Measurements from ENCODE around the gene GOLGA7B.
A peak's percentile ranks its signal among the peaks of the same experiment; 100 is the strongest.

The GOLGA7B gene

DNA sequence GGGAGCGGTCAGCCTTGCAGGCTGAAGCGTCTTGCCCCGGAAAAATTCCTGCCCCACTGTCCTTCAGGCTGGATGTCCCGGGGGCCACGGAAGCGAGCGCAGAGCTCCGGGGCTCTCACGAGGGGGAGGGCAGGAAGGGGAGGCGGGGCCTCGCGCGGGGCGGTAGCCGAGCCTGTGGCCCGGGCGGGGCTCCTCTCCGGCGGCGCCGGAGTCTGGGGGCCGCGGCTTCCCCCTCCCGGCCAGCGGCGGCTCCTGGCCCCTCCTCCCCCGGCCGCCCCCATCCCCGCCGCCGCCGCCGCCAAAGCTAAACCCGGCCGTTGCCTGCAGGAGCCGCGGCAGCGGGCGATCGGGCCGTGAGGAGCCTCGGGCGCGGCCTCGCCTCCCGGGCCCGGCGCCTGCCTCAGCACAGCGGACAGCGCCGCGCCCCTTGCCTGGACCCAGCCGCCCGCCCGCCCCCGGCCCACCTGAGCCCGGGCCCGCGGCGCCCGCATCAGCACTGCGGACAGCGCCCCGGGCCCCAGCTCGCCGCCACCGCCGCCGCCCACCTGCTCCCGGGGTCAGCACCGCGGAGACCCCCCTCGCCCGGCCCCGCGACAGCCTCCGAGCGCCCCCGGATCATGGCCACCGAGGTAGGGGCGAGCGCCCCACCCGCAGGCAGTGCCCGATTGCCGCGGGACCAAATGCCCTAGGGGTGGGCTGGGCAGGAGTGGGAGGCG lies at the start of gene GOLGA7B:
GOLGA7B (plus strand) TSS at position 157 of the 716 bp plus-strand sequence; CDS start at position 618, 461 bp downstream.
- peak; percentile 30 to 44 for DNase-seq (ENCODE audit: low read depth in 1 of 2, low spot score in 1 of 2)

DNA sequence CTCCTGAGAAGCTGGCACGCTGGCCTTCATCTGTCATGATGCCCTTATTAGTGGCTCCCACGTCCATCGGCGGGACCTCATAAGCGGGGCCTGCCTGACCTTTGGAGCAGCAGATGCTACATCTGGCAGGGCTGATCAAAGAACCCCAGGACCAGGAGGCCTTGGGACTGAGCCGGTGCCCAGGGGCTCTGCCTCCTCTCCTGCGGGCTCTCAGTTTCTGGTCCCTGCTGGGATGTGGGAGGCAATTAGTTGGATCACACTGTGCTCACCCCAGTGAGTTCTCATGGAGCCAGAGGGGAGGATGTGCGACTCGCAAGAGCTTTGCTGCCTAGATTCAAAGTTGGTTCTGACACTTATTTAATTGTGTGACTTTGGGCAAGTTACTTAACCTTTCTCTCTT lies 49.2 kb upstream of the GOLGA7B start:
- no peak for DNase-seq (ENCODE audit: low read depth in 1 of 2, low spot score in 1 of 2)

DNA sequence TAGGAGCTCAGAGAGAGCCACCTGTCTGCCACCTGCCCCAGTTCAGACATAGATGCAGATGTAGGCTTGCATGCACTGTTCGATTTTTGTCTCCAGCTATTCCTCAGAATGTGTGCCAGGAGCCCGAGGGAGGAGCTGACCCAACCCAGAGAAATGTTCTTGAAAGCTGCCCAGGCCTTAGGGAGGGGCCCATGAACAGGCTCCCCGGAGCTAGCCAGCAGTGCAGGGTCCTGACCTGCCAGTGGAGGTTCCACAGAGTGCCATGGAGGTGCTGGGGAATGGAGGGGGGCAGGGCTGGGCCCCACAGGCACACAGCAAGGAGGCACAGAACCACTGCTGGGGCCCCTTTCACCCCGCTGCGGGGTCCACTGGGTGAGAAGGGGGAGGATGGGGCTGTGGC lies 48.2 kb upstream of the GOLGA7B start:
- no peak for DNase-seq (ENCODE audit: low read depth in 1 of 2, low spot score in 1 of 2)

DNA sequence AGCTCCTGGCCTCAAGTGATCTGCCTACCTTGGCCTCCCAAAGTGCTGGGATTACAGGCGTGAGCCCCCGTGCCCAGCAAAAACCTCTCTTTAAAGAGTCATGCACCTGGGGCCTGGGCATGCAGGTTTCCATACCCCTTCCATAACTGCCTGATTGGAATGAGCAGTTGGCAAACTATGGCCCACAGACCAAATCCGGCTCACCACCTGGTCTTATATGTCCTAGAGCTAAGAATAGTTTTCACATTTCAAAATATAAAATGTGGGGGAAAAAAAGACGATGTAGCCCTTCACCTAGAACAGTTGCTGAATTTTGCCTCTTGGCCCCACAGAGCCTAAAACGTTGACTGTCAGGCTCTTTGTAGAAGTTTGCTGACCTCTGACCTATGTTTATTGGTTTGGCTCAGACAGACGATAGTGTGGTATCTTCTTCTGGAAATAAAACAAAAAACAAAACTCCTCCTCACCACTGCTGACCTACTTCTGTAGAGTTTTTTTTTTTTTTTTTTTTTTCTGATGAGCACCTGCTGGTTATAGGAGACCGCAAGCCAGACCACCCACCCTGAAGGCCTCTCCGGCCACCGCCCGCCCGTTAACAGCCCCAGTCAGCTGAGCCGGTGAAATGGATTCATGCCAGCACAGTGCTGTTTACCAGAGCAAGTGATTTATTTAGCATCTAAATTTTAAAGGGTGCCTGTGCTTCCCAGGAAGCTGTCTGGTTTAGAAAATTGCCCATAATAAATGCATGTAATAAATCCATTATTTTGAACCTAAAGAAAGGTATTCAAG lies 44.4 kb upstream of the GOLGA7B start:
- no peak for DNase-seq (ENCODE audit: low read depth in 1 of 2, low spot score in 1 of 2)

DNA sequence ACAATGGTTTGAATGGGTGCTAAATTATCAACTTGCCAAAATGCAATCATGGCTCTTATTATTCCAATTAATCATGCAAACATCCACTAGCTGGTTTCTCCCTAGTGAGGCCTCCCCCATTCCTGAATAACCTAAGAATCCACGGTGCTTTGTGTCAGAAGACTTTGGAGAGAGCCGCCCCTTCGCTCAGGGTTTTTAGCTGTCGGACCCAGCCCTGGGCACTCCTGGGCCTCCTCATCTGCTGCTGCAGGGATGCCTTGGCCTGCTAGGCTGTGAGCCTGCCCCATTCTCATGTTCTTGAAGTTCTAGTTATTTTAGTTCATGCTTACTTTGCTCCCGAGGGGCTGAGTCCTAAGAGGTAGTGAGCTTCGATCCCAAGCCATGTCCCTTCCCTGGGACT lies 43.7 kb upstream of the GOLGA7B start:
- no peak for DNase-seq (ENCODE audit: low read depth in 1 of 2, low spot score in 1 of 2)

DNA sequence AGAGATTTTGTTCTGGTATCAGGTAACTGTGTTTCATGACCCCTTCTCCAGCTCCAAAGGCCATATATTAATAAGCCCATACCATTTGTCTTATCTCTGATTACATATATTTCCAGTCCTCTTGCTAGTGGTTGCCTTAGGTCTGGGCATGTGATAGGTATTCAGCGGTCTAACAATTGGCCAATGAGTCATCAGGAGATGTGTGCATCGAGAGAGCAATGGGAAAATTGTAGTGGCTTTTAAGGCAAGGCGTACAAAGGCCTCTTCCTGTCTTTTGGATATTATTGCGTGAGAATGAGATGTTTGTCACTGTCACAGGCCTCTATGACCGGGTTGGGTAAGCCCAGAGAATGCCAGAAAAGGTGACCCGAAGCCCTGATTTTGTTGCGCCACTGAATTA lies 39.2 kb upstream of the GOLGA7B start:
- no peak for DNase-seq (ENCODE audit: low read depth in 1 of 2, low spot score in 1 of 2)

DNA sequence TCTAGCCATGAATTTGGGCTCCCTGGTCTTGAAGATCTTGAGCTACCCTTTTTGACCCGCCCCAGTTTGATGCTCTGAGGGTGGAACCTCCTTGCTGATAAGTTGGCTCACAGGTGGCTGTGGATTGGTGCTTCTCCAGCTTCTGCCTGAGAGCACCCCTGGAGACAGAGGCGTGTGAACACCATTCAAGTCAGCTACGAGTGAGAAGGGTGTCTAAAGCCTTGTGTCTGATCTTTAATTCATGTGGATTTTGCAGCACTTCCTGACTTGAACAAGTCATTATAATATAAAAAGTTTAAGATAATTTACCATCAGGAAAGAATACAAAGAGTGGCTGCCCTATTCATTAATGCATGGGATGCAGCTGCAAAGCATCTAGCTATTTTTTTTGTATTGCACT lies 37.7 kb upstream of the GOLGA7B start:
- DNase-seq (ENCODE audit: low read depth in 1 of 2, low spot score in 1 of 2) = no peak

DNA sequence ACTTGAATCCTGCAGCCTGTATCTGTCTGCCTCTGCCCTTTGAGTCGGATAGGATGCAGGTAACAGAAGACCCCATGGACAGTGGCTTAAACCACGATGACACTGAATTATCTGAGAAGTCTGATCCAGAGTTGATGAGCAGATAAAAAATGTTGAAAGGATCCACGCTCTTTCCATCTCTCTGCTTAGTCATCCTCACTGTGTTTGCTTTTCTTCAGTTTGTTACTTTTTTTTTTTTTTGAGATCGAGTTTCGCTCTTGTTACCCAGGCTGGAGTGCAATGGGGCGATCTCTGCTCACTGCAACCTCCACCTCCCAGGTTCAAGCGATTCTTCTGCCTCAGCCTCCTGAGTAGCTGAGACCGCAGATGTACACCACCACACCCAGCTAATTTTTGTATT lies 36.9 kb upstream of the GOLGA7B start:
- DNase-seq (ENCODE audit: low read depth in 1 of 2, low spot score in 1 of 2) = no peak

DNA sequence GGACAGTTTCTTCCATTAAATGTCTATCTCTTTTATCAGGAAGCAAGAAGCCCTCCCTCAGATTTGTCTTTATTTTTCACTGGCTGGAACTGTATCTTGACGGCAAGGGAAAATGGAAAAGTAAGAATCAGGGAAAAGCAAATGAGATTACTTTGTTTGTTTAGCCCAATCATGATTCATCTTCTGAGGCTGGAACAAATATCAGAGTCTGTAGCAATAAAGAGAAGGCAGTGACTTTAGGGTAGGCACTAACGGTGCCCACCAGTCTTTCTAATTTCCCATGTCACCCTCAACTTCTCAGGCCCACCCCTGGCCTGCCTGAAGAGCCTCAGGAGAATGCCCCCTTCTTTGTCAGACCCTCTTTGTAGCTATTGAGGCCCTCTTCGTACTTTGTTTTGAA lies 36.3 kb upstream of the GOLGA7B start:
- no peak for DNase-seq (ENCODE audit: low read depth in 1 of 2, low spot score in 1 of 2)

DNA sequence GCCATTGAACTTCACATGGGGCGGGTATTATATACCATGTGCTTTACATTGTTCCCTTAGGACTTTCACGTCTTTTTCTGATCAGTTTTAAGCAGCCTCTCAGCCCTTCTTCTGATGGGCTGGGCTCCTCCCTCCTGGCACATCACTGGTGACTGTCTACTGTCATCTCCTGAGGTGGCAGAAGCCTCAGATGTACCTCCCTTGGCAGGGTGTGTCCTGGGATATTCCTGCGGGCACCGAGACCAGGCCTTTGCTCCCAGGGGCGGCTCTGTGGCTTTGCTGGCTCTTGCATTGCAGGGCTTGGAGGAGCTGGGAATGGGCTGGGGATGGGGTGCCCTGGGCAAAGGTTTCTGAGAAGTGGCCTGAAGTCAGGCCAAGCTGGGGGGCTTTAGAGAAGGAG lies 34.6 kb upstream of the GOLGA7B start:
- no peak for DNase-seq (ENCODE audit: low read depth in 1 of 2, low spot score in 1 of 2)

DNA sequence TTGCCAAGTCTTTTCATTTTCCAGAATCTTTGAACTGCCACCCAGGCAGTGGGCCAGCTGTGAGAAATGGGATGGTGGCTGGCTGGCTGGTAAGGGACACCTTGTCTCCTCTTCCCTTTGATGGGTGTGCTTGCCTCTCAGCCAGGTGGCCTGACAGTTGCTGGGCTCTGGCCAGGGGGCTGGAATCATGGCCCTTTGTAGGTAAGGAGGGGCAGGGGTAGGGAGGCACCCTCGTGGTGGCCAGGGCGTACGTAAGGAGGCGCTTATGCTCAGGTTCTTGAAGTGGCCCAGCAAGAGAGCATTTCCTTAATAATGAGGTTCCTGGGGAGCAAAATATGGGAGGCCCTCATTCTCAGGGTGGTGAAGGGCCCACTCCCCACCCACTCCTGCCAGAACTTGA lies 33.0 kb upstream of the GOLGA7B start:
- no peak for DNase-seq (ENCODE audit: low read depth in 1 of 2, low spot score in 1 of 2)

DNA sequence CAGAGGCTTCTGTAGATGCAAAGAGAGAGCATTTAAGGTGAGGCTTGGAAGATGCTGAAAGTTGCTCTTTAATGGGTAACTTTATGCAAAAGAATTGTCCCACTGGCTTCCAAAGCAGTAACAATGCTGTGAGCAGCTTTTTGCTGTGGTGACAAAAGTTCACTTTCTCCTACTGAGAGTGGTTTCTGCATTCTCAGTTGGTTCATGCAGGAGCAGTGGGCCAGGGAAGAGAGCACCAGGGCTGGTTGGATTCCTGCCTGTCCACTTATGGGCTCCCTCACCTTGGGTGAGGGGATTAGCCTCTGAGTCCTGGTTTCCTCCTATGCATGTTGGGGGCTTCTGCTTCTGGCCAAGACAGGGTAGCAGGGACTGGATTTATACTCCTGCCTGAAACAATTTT lies 31.1 kb upstream of the GOLGA7B start:
- no peak for DNase-seq (ENCODE audit: low read depth in 1 of 2, low spot score in 1 of 2)

DNA sequence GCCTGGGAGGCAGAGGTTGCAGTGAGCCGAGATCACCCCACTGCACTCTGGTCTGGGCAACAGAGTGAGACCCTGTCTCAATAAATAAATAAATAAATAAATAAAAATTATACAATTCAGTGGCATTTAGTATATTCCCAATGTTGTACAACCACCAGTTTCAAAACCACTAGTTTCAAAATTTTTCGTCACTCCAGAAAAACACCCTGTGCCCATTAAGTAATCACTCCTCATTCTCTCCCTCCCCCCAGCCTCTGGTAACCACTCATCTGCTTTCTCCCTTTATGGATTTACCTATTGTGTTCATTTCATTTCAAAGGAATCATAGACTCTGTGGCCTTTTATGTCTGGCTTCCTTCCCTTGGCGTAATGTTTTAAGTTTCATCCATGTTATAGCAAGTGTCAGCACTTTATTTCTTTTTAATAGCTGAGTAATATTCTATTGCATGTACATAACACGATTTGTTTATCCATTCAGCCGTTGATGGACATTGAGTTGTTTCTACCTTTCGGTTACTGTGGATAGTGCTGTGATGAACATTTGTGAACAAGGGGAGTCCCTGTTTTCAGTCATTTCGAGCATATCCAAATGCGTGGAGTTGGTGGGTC lies 29.4 kb upstream of the GOLGA7B start:
- no peak for DNase-seq (ENCODE audit: low read depth in 1 of 2, low spot score in 1 of 2)

DNA sequence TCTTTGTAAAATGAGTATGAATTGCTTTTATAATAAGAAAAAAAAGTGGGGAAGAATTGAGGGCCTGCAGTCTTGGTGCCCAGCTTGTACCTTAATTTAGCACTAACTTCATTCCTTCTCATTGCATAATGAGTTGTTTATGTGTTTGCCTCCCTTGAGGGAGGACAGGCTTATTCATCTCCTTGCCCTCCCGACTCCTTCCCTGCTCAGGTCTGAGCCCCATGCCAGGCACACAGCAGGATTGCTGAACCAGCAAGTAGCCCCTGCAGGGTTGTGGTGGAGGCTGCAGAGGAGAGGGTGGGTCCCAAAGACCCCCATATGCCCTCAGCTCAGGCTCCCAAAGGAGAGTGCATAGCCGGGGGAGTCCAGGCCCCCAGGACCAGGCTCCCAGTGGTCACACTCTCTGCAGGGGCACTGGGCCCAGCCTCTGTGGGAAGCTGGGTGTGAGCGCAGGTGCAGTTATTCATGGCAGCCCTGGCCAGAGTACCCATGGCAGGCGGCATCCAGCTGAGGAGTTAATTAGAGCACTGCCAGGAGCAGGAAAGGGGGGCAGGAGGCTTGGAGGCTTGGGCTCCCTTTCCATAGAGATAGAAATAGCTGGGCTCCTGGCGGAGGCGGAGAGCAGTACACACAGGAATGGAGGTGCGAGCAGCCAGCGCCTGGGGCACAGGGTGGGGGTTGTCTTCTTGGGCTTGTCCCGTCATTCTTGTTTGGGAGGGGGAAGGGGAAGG lies 28.2 kb upstream of the GOLGA7B start:
- no peak for DNase-seq (ENCODE audit: low read depth in 1 of 2, low spot score in 1 of 2)

DNA sequence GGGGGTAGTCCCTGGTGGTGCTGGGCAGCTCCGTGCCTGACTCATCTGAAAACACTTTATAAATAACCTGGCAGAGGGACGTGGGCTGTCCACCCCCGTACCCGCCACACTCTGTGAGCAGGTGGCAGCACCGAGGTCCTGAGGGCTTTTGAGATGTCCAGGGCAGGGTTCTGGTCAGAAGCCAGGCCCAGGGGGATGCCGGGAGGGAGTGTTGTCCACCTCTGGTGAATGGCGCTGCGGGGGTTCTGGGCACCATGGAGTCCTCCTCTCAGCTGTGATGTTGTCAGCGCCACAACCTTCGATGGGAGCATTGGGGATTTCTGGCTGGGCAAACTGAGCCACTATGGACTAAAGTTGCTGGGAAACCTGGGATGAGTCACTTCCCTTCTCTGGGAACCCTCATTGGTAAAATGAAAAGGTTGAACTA lies 27.4 kb upstream of the GOLGA7B start:
- no peak for DNase-seq (ENCODE audit: low read depth in 1 of 2, low spot score in 1 of 2)

DNA sequence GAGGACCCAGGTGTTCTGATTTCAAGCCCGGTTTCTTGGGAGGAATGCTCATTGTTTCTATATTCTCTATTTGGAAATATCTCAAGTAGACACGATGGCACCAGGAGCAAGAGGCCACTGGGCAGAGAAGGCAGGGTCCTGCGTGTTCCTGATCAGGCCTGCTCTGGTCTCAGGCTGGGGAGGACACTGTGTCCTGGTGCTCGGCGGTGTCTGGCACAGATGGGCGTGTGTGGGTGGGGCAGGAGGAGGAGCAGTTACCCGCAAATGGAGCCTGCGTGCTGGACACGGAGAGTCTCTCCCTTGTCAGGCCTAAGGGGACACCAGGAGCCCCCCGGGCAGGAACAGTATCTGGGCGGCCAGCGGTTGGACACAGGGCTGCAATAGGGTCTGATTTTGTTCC lies 25.9 kb upstream of the GOLGA7B start:
- no peak for DNase-seq (ENCODE audit: low read depth in 1 of 2, low spot score in 1 of 2)

DNA sequence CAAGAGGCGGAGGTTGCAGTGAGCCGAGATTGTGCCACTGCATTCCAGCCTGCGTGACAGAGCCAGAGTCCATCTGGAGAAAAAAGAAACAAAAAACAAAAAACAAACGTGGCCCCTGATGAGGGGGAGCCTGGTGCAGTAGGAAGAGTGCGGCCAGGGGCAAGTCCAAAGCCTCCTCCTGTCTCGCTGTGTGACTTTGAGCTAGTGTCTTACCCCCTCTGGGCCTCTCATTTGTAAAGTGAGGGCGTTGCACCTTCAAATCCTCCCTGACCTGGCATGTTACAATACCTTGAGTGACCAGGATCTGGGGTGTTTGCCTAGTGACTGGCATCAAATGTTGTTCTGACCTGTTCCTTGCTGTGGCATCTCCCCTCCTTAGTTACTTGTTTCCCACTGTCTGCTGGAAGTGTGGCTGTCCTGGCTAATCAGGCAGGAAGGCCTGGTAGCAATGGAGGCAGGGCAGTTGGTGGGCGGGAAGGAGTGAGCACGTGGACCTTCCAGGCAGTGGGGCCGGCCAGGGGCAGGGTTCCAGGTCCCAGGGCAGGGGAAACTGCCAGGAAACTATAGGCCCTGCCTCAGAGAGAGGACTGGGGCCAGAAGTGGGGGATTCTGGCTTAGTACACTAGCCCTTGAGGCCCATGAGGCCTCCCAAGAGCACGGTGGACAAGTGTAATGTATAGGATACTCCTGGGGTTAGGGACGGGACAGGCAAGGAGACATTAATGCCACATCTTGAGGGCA lies 24.5 kb upstream of the GOLGA7B start:
- DNase-seq (ENCODE audit: low read depth in 1 of 2, low spot score in 1 of 2) = no peak

DNA sequence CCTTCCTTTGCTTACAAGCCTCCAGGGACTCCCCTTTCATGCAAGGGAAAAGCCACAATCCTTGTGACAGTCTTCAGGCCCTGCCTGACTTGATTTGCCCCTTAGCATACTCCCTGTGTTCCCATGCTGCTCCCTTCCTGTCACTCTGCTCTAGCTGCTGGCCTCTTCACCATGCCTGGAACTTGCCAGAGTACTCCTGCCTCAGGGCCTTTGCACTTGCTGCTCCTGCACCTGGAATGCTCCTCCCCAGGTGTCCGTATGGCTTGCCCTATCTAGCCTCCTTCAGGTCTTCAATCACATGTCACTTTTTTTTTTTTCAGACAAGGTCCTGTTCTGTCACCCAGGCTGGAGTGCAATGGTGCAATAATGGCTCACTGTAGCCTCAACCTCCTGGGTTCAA lies 22.8 kb upstream of the GOLGA7B start:
- DNase-seq (ENCODE audit: low read depth in 1 of 2, low spot score in 1 of 2) = no peak

DNA sequence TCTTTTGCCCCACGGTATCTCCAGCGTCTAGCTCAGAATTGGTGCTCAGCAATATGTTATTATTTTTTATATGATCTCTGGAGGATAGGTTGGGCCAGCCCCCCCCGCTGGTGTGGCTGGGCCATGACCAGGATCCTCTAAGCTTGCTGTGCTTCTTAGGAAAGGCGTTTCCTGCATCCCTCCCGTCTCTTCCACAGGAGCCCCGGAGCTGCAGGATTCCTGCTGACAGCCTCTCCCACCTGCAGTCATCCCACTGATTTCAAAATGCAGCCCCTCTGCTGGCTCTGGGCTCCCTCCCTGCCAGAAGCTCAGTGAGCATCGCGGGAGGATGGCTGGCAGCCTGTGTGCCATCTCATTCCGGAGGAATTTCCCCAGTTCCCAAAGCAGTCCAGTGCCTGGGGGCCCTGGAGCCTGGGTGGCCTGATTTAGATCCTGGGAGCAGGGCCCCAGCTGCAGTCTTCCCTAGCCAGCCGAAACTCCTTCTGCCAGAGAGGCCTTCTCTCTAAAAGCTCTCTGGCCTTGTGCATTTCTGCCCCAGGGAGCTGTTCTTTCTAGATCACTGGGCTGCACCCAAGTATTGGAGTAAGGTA lies 21.8 kb upstream of the GOLGA7B start:
- DNase-seq (ENCODE audit: low read depth in 1 of 2, low spot score in 1 of 2) = no peak

DNA sequence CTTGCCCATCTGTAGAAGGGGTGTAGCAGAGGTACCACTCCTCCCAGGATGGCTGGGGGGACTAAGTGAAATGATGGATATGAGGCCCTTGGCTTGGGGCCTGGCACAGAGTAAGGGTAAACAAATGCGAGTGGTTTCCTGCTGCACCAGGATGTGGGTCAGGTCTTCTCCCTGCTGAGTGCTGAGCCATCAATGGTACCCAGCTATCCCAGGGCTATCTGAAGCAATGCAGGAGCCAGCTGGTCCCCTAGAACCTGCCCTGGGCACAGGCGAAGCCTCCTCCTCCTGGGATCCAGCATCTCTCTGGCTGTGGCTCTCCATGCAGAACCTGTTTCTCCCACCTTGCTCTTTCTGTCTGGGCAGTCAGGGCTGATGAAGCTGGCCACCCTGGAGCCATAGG lies 20.9 kb upstream of the GOLGA7B start:
- no peak for DNase-seq (ENCODE audit: low read depth in 1 of 2, low spot score in 1 of 2)

DNA sequence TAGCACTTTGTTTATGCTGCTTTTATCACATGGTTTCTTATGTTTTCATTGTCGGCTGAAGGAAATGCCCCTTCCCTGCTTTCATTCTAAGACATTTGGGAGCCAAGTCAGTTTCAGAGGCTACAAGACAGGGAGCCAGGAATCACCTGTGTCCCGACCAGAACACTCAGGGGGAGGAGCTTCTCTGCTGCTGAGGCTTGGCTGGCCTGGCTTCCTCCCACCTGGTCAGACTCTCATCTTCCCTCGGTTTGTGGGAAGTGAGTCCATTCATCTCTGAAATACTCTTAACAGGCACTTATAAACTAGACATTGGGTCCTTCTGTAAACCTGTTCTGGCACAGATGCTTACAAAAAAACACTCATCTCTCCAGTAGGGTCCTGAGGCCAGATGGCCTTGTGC lies 19.6 kb upstream of the GOLGA7B start:
- no peak for DNase-seq (ENCODE audit: low read depth in 1 of 2, low spot score in 1 of 2)

Data from activated CD4-positive, alpha-beta T cell treated with anti-CD3 and anti-CD28 coated beads, Interleukin-2, amount 50 U/mL, for 24 hours (primary cell).